Thyroid gland (tissue), 4 donors: ENCODE measurements around the gene TBC1D22A. TPM values are rescaled to one million over a fixed set of nuclear protein-coding genes. Genes with fewer than 3 reads are reported as not detected.

Source experiments
- DNase-seq, 2 donors: peaks; one replicate each; pipeline ENCODE4 v3.0.0-alpha.2; 2019
- H3K27ac ChIP-seq, 3 donors: fragments of 200-600 bp; sonication (generic); 1 replicate in 2 of 3; 2 replicates in 1 of 3; pipeline ENCODE4 v1.5.1; 2016 to 2019; ENCODE audit warnings: mild to moderate bottlenecking in 1 of 3, moderate library complexity in 1 of 3
- H3K27me3 ChIP-seq: fragments of 200-600 bp; sonication (generic); one replicate; pipeline ENCODE4 v1.5.1; 2019
- H3K36me3 ChIP-seq, 2 donors: fragments of 200-600 bp; sonication (generic); one replicate each; pipeline ENCODE4 v1.5.1; 2016 to 2019
- H3K4me1 ChIP-seq, 2 donors: fragments of 200-600 bp; sonication (generic); one replicate each; pipeline ENCODE4 v1.5.1; 2017 to 2019
- H3K4me3 ChIP-seq, 3 donors: fragments of 200-600 bp; sonication (generic); replicated peaks in 1 of 3; 1 replicate in 2 of 3; 2 replicates in 1 of 3; pipeline ENCODE4 v1.5.1; 2016; ENCODE audit warnings: mild to moderate bottlenecking in 1 of 3
- H3K9me3 ChIP-seq: fragments of 200-600 bp; sonication (generic); one replicate; pipeline ENCODE4 v1.5.1; 2017
- CTCF ChIP-seq, 6 experiments: fragments of 200-600 bp in 3 of 6; fragments of 450-650 bp in 3 of 6; sonication (generic) in 3 of 6; IDR thresholded peaks; one replicate each; pipeline ENCODE4 v1.5.1; 2016 to 2019; ENCODE audit warnings: antibody characterized with exemption in 6 of 6, mild to moderate bottlenecking in 2 of 6, inconsistent platforms in 1 of 6, moderate library complexity in 1 of 6
- POLR2A ChIP-seq, 2 donors: fragments of 450-650 bp; IDR thresholded peaks; one replicate each; pipeline ENCODE4 v1.6.1; 2017; ENCODE audit warnings: antibody characterized with exemption in 2 of 2, mild to moderate bottlenecking in 2 of 2, moderate library complexity in 1 of 2
- WGBS, 2 donors: methylation state at CpG; one replicate each; pipeline ENCODE4 v1.1.5; 2017; 5-methylcytosine and 5-hydroxymethylcytosine counted together
- intact Hi-C: fragments of 100-400 bp; cut with DNase I; formaldehyde crosslinking; loops from one replicate; pipeline ENCODE4 v1.15.1; 2023
- total RNA-seq, 4 donors: library from RNA; depleted of rRNA; stranded (reverse); fragments of >200 nt; gene quantifications; one replicate each; pipeline ENCODE4 v1.2.3, GENCODE V29; 2016

Gene TBC1D22A
- total RNA-seq, 4 donors from 2014 or later = 26.7 to 34.6 (median 33.2) TPM

GRCh38 chr22:46798366-46799350 is 36.2 kb downstream of the TBC1D22A start:
- Histone ChIP-seq H3K27me3 (no peaks in the 10 kb centered on the region), H3K27ac (no peak overlapping the region), H3K9me3 (no peaks in the 10 kb centered on the region), H3K36me3 (peaks cover 10 to 18% of the 10 kb centered on the region in 2 donors), H3K4me1 (peaks cover 26 to 32% of the 10 kb centered on the region in 2 donors), H3K4me3 (no peak overlapping the region)
- peak; percentile 59 to 63 for DNase-seq
- TF ChIP-seq POLR2A (IDR thresholded peaks at IDR 0.05) (no peak), CTCF (IDR thresholded peaks at IDR 0.05) (peak; percentile 37 to 87 (median 62))
- intact Hi-C loops = no loop called here
- WGBS, 2 donors = 59 to 65% methylated on average over 24 of the region's 27 CpGs

- no peaks in the 10 kb centered on the region for H3K27me3 ChIP-seq
- peaks cover under 1 to 10% of the 10 kb centered on the region in 2 donors for H3K36me3 ChIP-seq
- peaks cover 27 to 33% of the 10 kb centered on the region in 2 donors for H3K4me1 ChIP-seq
- no peak overlapping the region for H3K27ac ChIP-seq
- no peaks in the 10 kb centered on the region for H3K9me3 ChIP-seq
- intact Hi-C loops = loop anchor here (5.0 to 10.0 kb wide), 2 partner anchors 42 to 225 kb away; no protein-coding TSS in a partner anchor
- DNase-seq = no peak
- WGBS, 2 donors = 88 to 92% methylated on average over 11 of the region's 11 CpGs
- H3K4me3 ChIP-seq = no peak overlapping the region
- TF ChIP-seq POLR2A (IDR thresholded peaks at IDR 0.05) (no peak), CTCF (IDR thresholded peaks at IDR 0.05) (no peak)
Observed at GRCh38 chr22:46799626-46800025, 37.2 kb downstream of the TBC1D22A start.

GRCh38 chr22:46800102-46800857 is 37.8 kb downstream of the TBC1D22A start:
- peaks cover 0 to 10% of the 10 kb centered on the region in 2 donors for H3K36me3 ChIP-seq

GRCh38 chr22:46801331-46801811 is 38.9 kb downstream of the TBC1D22A start:
- Histone ChIP-seq H3K4me1 (peaks cover 27 to 33% of the 10 kb centered on the region in 2 donors), H3K27ac (peak overlapping the region; percentile 22 to 66 (median 62)), H3K27me3 (no peaks in the 10 kb centered on the region), H3K9me3 (no peaks in the 10 kb centered on the region), H3K4me3 (no peak overlapping the region), H3K36me3 (peaks cover 0 to 10% of the 10 kb centered on the region in 2 donors)
- DNase-seq = no peak
- WGBS, 2 donors = 84 to 87% methylated on average over 15 of the region's 15 CpGs
- no peak for TF ChIP-seq CTCF (IDR thresholded peaks at IDR 0.05)
- TF ChIP-seq POLR2A (IDR thresholded peaks at IDR 0.05) = no peak
- intact Hi-C loops = loop anchor here (5.0 to 10.0 kb wide), 2 partner anchors 44 to 227 kb away; no protein-coding TSS in a partner anchor

More at GRCh38 chr22:46800102-46800857, 37.8 kb downstream of the TBC1D22A start:
- H3K9me3 ChIP-seq = no peaks in the 10 kb centered on the region
- H3K4me3 ChIP-seq = no peak overlapping the region
- intact Hi-C loops = loop anchor here (5.0 to 10.0 kb wide), 2 partner anchors 43 to 225 kb away; no protein-coding TSS in a partner anchor
- H3K4me1 ChIP-seq = peaks cover 27 to 33% of the 10 kb centered on the region in 2 donors
- TF ChIP-seq POLR2A (IDR thresholded peaks at IDR 0.05) (no peak), CTCF (IDR thresholded peaks at IDR 0.05) (no peak)
- no peak for DNase-seq
- H3K27ac ChIP-seq = peak overlapping the region in 2 of 3 donors; percentile 62 to 66
- 96 to 97% methylated on average over 19 of the region's 19 CpGs for WGBS, 2 donors
- no peaks in the 10 kb centered on the region for H3K27me3 ChIP-seq
